ENCODE data around the gene MXD4. TPM values are rescaled to one million over a fixed set of nuclear protein-coding genes. Genes with fewer than 3 reads are reported as not detected.

Gene MXD4
- total RNA-seq, 1 experiment from 2014 or later = 12.8 TPM

GRCh38 chr4:2272026-2272827 is 10.3 kb upstream of the MXD4 start:
- Mint-ChIP-seq H3K9me3 (ENCODE audit: low read depth, unreplicated experiment) (no peaks in the 10 kb centered on the region), H3K36me3 (ENCODE audit: insufficient read depth, unreplicated experiment) (no peaks in the 10 kb centered on the region), H3K27me3 (ENCODE audit: unreplicated experiment) (peaks cover 35% of the 10 kb centered on the region), H3K27ac (ENCODE audit: unreplicated experiment) (no peak overlapping the region), H3K4me1 (ENCODE audit: low read depth, unreplicated experiment) (no peaks in the 10 kb centered on the region), H3K4me3 (ENCODE audit: low read depth, unreplicated experiment) (no peak overlapping the region)
- DNase-seq = no peak
- intact Hi-C loops (cut with micrococcal nuclease; ENCODE audit: unreplicated experiment) = no loop called here
- TF ChIP-seq CTCF (IDR thresholded peaks at IDR 0.05; ENCODE audit: unreplicated experiment) = no peak
- CTCF ChIA-PET = no interaction called here
- no TSS peak for BruUV-seq (replicated peaks)

DNA sequence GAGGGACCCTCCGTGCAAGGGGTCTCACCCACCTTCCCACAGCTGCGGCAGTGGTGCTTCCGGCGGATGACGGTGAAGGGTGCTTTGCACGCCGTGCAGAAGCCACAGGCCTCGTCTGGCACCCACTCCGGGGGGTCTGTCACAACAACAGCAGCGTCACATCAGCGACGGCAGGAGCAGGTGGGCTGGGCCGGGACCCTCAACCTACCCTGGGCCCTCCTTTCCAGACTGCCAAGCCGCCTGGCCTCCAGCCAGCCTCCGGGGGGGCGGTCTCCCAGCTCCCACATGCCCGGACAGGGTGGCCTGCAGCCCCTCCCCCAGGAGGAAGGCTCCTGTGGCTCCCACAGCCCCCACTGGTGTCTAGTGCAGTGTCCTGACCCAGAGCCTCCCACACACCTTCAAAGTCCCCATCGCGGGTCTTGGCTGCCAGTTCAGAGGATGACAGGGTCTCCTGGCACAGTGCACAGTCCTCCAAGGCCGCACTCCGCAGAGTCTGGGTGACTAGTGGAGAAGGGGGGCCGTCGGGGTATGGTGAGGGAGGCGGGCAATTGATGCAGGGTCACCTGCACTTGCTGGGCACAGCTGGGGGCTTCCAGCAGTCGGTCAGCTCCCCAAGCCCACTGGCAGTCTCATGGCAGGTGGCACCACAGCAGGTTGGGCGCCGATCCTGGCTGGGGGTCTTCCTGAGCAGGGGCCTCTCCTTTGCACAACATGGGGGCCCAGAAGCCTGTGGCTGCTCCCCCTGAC is 9.5 kb upstream of the MXD4 start:
- H3K4me1 Mint-ChIP-seq (ENCODE audit: low read depth, unreplicated experiment) = no peaks in the 10 kb centered on the region
- no TSS peak for BruUV-seq (replicated peaks)
- no peak for DNase-seq
- no peak overlapping the region for H3K4me3 Mint-ChIP-seq (ENCODE audit: low read depth, unreplicated experiment)
- no peak for TF ChIP-seq CTCF (IDR thresholded peaks at IDR 0.05; ENCODE audit: unreplicated experiment)
- intact Hi-C loops (cut with micrococcal nuclease; ENCODE audit: unreplicated experiment) = no loop called here
- no peaks in the 10 kb centered on the region for H3K36me3 Mint-ChIP-seq (ENCODE audit: insufficient read depth, unreplicated experiment)
- H3K27ac Mint-ChIP-seq (ENCODE audit: unreplicated experiment) = no peak overlapping the region
- H3K9me3 Mint-ChIP-seq (ENCODE audit: low read depth, unreplicated experiment) = no peaks in the 10 kb centered on the region
- H3K27me3 Mint-ChIP-seq (ENCODE audit: unreplicated experiment) = peaks cover 35% of the 10 kb centered on the region
- CTCF ChIA-PET = no interaction called here

DNA sequence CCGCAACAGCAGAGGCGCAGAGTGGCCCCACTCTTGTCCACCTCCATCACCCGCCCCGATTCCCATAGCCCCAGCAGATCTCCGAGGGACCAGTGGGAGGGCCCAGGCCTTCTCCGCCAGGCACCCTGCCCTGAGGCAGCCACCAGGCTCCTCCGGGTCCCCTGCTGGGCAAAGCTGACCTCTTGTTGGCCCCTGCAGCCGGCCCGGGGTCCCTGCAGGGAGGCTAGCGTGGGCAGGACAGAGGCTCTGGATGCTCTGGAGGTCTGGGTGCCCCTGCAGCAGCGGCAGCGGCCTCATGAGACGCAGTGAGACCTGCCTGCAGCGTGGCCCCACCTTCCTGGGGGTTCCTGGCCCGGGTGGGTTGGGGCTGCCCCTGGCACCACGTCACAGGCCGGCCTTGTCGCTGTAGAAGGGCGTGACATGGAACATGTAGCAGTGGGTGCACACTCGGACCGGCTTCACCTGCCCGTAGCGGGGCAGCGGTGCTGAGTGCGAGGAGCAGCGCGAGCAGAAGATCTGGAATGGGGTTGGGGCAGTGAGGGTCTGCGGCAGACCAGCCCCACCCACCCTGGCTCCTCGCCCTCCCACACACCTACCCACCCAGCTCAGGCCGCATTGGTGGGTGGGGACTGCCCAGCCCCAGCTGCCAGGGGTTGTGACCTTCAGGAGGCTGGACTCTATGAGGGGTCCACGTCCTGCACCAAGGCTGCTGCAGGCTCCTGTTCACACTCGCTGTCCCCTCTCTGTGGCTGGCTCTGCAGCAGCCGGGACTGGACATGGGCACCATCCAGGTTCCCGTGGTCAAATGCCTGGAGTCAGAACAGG is 8.6 kb upstream of the MXD4 start:
- Mint-ChIP-seq H3K4me3 (ENCODE audit: low read depth, unreplicated experiment) (no peak overlapping the region), H3K4me1 (ENCODE audit: low read depth, unreplicated experiment) (no peaks in the 10 kb centered on the region), H3K36me3 (ENCODE audit: insufficient read depth, unreplicated experiment) (no peaks in the 10 kb centered on the region), H3K9me3 (ENCODE audit: low read depth, unreplicated experiment) (no peaks in the 10 kb centered on the region), H3K27ac (ENCODE audit: unreplicated experiment) (no peak overlapping the region), H3K27me3 (ENCODE audit: unreplicated experiment) (peaks cover 32% of the 10 kb centered on the region)
- intact Hi-C loops (cut with micrococcal nuclease; ENCODE audit: unreplicated experiment) = no loop called here
- no TSS peak for BruUV-seq (replicated peaks)
- TF ChIP-seq CTCF (IDR thresholded peaks at IDR 0.05; ENCODE audit: unreplicated experiment) = no peak
- DNase-seq = no peak
- CTCF ChIA-PET = no interaction called here

- BruUV-seq (replicated peaks) = no TSS peak
- CTCF ChIA-PET = no interaction called here
- Mint-ChIP-seq H3K4me3 (ENCODE audit: low read depth, unreplicated experiment) (no peak overlapping the region), H3K27me3 (ENCODE audit: unreplicated experiment) (peaks cover 24% of the 10 kb centered on the region), H3K27ac (ENCODE audit: unreplicated experiment) (no peak overlapping the region), H3K4me1 (ENCODE audit: low read depth, unreplicated experiment) (no peaks in the 10 kb centered on the region), H3K36me3 (ENCODE audit: insufficient read depth, unreplicated experiment) (no peaks in the 10 kb centered on the region), H3K9me3 (ENCODE audit: low read depth, unreplicated experiment) (no peaks in the 10 kb centered on the region)
- intact Hi-C loops (cut with micrococcal nuclease; ENCODE audit: unreplicated experiment) = no loop called here
- TF ChIP-seq CTCF (IDR thresholded peaks at IDR 0.05; ENCODE audit: unreplicated experiment) = no peak
- DNase-seq = no peak
These were observed 7.8 kb upstream of the MXD4 start for GRCh38 chr4:2269618-2270163.
